Mesenteric fat pad (tissue), 1 donor: Measurements from ENCODE around the gene NAIF1. TPM values are rescaled to one million over a fixed set of nuclear protein-coding genes. Genes with fewer than 3 reads are reported as not detected.
"Not testable (repeated sequence)": the region's sequence is repeated elsewhere in the genome, so short reads cannot be mapped to it uniquely, and the experiment has no call there.

Experiments used
- DNase-seq: peaks from one replicate; pipeline ENCODE4 v3.0.0-alpha.2; 2020; ENCODE audit warnings: low spot score
- total RNA-seq: library from RNA; stranded (reverse); fragmentation: NEBNext Ultra II Directional; extraction: Animal tissue kit (Norgen Biotek cat#: 25700); gene quantifications from one replicate; pipeline ENCODE4 v1.2.1, GENCODE V29; 2021
- donor health status: DM: yes; HTN: yes; CAD: no.

NAIF1 gene
- total RNA-seq, 1 donor from 2014 or later = 5.7 TPM

GRCh38 chr9:128088253-128088945 is 21.3 kb upstream of the NAIF1 start:
- no peak for DNase-seq

DNA sequence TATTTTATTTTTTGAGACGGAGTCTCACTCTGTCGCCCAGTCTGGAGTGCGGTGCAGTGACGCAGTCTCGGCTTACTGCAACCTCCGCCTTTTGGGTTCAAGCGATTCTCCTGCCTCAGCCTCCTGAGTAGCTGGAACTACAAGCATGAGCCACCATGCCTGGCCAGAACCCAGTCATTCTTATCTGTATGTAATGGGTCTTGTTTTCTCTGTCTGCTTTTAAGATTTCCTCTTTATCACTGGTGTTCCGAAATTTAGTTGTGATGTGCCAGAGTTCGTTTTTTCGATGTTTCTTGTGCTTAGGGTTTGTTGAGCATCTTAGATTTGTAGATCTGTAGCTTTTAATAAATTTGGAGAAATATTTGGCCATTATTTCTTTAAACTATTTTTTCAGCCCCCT is 20.1 kb upstream of the NAIF1 start:
- no peak for DNase-seq

- DNase-seq = no peak
These were observed 18.8 kb upstream of the NAIF1 start for GRCh38 chr9:128085943-128086342.

DNA sequence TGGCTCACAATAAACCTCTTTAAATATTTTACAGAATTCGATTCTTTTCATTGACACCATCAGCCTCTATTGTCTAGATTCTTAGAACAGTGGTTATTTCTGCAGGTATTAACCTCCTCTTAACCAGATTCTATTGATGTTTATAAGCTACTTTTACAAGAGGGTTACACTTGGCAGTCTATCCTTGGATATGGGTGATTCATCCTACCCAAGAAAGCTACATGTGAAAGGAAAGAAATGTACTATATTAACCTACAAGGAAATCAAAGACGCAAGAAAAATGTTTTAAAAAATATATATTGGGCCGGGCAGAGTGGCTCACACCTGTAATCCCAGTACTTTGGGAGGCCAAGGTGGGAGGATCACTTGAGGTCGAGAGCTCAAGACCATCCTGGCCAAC is 17.6 kb upstream of the NAIF1 start:
- DNase-seq = no peak

DNA sequence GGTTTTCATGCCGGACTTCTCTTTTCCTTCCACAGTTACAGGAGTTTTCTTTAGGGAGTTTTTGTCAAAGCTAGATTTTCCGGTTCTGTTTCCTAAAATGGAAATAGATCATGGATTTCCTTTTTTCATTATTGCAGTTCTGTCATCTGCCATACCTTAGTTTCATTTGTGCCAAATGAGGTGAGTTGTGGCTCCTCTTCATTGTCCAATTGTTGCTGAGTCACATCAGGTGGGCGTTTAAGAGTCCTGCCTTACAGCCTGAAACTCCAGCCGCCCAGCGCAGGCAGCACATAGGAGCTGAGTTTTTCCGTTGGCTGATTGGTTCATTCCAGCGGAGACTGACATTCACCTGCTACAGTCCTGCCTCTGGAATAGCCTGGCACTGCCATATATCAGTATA is 15.0 kb upstream of the NAIF1 start:
- no peak for DNase-seq

DNA sequence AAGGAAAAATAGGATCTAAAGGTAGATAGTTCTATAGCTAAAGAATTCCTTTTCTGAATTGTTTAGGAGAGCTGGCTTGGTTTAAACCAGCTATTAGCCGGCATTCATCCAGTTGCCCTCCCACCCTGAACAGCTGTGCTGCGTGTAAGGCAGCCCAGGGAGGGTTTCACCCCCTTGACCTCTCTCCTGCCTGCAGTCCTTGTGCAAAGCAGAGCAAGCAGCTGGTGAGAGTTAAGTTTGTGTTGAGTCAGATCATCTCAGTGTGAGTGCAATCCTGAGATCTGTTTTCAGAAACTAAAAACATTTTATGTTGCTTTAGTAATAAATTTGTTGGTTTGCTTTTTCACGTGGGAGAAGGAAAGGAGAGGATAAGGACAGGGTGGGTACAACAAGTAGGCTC is 13.9 kb upstream of the NAIF1 start:
- no peak for DNase-seq

- DNase-seq = no peak
These were observed 13.1 kb upstream of the NAIF1 start for GRCh38 chr9:128080206-128080605.

GRCh38 chr9:128078504-128079434 is 11.6 kb upstream of the NAIF1 start:
- no peak for DNase-seq

- DNase-seq = no peak
These were observed 10.9 kb upstream of the NAIF1 start for GRCh38 chr9:128077847-128078503.

GRCh38 chr9:128073253-128073886 is 6.2 kb upstream of the NAIF1 start:
- DNase-seq = no peak

GRCh38 chr9:128072144-128073021 is 5.3 kb upstream of the NAIF1 start:
- DNase-seq = no peak

GRCh38 chr9:128071475-128071874 is 4.4 kb upstream of the NAIF1 start:
- not testable (repeated sequence) for DNase-seq

GRCh38 chr9:128070874-128071273 is 3.8 kb upstream of the NAIF1 start:
- DNase-seq = no peak

GRCh38 chr9:128068386-128069205 is 1.5 kb upstream of the NAIF1 start:
- no peak for DNase-seq

- peak; percentile 100 for DNase-seq
These were observed 695 bp upstream of the NAIF1 start, which contains the start of gene SLC25A25 for GRCh38 chr9:128067645-128068385. TSS of gene SLC25A25 (plus strand) at chr9:128068232. CDS start at chr9:128068320, 88 bp downstream.

DNA sequence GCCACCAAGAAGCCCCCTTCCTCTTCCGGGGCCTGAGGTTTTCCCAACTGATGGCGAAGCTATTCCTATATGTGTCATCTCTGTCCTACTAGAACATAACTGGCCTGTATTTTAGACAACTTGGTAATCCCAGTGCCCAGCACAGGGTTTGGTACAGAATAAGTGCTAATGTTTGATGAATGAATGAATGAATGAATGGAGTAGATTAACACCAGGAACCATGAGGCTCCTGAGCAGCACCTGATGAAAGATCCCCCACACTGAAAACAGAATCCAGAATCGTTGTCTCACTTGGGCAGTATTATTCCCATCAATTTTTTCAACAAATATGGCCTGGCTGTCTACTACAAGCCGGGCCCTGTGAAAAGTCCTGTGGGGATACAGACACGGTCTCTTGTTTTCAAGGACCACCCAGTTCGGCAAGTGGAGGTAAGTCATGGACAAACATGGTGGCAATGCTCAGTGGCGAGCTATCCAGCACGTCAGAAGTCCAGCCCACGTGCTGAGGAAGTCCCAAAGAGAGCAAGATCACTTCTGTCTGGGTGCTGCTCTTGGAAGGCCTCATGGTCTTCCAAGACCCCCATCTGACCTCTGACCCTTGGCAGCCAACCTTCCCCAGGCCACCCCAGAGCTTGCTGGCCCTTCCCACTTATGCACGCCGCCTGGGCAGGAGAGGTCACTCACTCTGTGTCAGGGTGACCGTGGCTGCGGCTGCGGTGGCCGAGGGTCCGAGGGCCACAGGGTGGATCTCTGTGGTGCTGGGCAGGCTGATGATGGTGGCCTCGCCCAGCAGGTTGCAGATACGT is 1.0 kb downstream of the NAIF1 start:
- DNase-seq = no peak

DNA sequence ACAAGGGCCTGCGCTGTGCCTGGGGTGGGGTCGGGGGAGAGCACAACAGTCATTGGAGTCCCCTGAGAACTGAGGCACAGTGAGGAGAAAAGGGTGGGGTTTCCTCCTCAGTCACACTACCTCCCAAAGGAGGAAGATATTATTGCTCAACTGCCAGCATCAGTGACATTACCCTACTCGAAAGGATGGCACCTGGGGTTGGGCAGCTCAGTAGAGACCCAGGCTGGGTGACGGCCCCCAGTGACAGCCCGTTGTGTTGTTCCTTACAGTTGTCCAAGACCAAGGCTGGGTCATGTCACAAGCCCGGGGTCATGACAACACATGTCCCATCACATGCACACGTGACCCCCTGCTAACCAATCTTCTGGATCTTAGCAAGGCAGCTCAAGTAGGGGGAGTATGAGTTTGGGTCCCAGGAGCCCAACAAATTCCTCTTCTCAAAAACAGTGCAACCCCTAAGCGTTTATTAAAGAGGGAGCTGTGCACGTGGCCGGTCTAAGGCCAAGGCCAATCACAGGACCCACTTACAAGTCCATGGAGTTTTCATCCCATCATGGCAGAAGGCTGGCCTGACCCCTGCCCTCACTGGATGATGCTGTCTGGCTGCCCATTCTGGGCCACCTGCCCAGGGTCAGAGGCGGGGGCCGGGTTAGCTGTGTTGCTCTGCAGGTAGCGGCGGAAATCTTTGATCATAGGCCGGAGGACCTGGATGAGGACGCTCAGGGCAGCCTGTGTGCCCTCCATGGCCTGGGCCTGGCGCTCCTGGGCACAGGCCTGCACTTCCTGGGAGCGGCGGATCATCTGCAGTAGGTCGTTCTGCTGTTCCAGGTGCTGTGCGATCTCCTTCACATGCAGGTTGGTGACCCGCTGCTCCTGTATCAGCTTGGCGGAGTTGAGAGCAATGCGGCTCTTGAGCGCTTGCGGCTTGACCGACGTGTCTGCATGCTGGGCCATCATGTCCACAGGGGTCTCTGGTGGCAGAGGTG is 4.0 kb downstream of the NAIF1 start:
- DNase-seq = no peak
